DOHH2 (cell line): ENCODE measurements around the gene YIF1B.

Experiments
- H3F3A ChIP-seq: fragments of 200-600 bp; sonication (generic), shearing (Covaris generic); 2 replicates; pipeline ENCODE4 v1.6.0; 2016; ENCODE audit warnings: antibody characterized with exemption, mild to moderate bottlenecking; ENCODE audit not compliant: control insufficient read depth, insufficient read depth
- H3K27ac ChIP-seq: fragments of 200-600 bp; sonication (generic); 2 replicates; pipeline ENCODE4 v1.5.1; 2014; ENCODE audit warnings: low read depth, mild to moderate bottlenecking, low read length, moderate library complexity
- H3K27me3 ChIP-seq: fragments of 200-600 bp; sonication (generic); 2 replicates; pipeline ENCODE4 v1.6.1; 2014; ENCODE audit warnings: mild to moderate bottlenecking, low read length, mixed read lengths; ENCODE audit not compliant: control insufficient read depth
- H3K36me3 ChIP-seq: fragments of 200-600 bp; sonication (generic); 2 replicates; pipeline ENCODE4 v1.6.1; 2014; ENCODE audit warnings: mild to moderate bottlenecking, low read length, moderate library complexity, mixed read lengths; ENCODE audit not compliant: control insufficient read depth
- H3K4me1 ChIP-seq: fragments of 200-600 bp; sonication (generic); 2 replicates; pipeline ENCODE4 v1.6.1; 2014; ENCODE audit warnings: mild to moderate bottlenecking, low read length, mixed read lengths; ENCODE audit not compliant: control insufficient read depth
- H3K4me2 ChIP-seq: fragments of 200-600 bp; sonication (generic); 2 replicates; pipeline ENCODE4 v1.6.0; 2014; ENCODE audit warnings: mild to moderate bottlenecking, low read length, moderate library complexity
- H3K4me3 ChIP-seq: fragments of 200-600 bp; sonication (generic); 2 replicates; pipeline ENCODE4 v1.5.1; 2014; ENCODE audit warnings: mild to moderate bottlenecking, low read length, mixed read lengths
- H3K79me2 ChIP-seq: fragments of 200-600 bp; sonication (generic); 2 replicates; pipeline ENCODE4 v1.6.1; 2014; ENCODE audit warnings: mild to moderate bottlenecking, low read length, mixed read lengths; ENCODE audit not compliant: control insufficient read depth
- H3K9me2 ChIP-seq: fragments of 200-600 bp; sonication (generic); replicated peaks from 2 replicates; pipeline ENCODE4 v1.6.1; 2014; ENCODE audit warnings: mild to moderate bottlenecking, low read length, mixed read lengths; ENCODE audit not compliant: control insufficient read depth
- H3K9me3 ChIP-seq: fragments of 200-600 bp; sonication (generic); 2 replicates; pipeline ENCODE4 v1.6.1; 2014; ENCODE audit warnings: antibody characterized with exemption, low read length, mixed read lengths; ENCODE audit not compliant: control insufficient read depth, insufficient read depth
- H4K20me1 ChIP-seq: fragments of 200-600 bp; sonication (generic); 2 replicates; pipeline ENCODE4 v1.6.0; 2014; ENCODE audit warnings: low read depth, mild to moderate bottlenecking, antibody characterized with exemption, low read length, moderate library complexity; ENCODE audit not compliant: control insufficient read depth, insufficient read depth
- CTCF ChIP-seq: fragments of 200-600 bp; sonication (generic); IDR thresholded peaks from one replicate; pipeline ENCODE4 v1.5.1; 2014; ENCODE audit warnings: antibody characterized with exemption, mild to moderate bottlenecking, low read depth, low read length; ENCODE audit not compliant: poor library complexity, severe bottlenecking
- EZH2phosphoT487 ChIP-seq: fragments of 200-600 bp; sonication (generic); IDR thresholded peaks from 2 replicates; pipeline ENCODE4 v1.6.1; 2017; ENCODE audit warnings: borderline replicate concordance, mild to moderate bottlenecking, antibody characterized with exemption, low read length, moderate library complexity, mixed read lengths

YIF1B gene

GRCh38 chr19:38323291-38323690, 7.5 kb upstream of the YIF1B start:
- Histone ChIP-seq H3K4me1 (peaks cover 21% of the 10 kb centered on the region), H3K36me3 (peaks cover 3% of the 10 kb centered on the region; the same call in 1 of the 2 replicates), H3K27me3 (no peaks in the 10 kb centered on the region), H3K4me2 (no peak overlapping the region), H3K4me3 (no peak overlapping the region), H4K20me1 (no peaks in the 10 kb centered on the region), H3K9me3 (no peaks in the 10 kb centered on the region), H3K9me2 (no peaks in the 10 kb centered on the region), H3K79me2 (0 out of 2 replicates have a peak, but pooled peaks cover 3% of the 10 kb centered on the region), H3F3A (no peaks in the 10 kb centered on the region), H3K27ac (no peak overlapping the region)
- TF ChIP-seq CTCF: no peak
- TF ChIP-seq EZH2phosphoT487: no peak

GRCh38 chr19:38321646-38322196, 6.0 kb upstream of the YIF1B start:
- no peak overlapping the region for H3K27ac ChIP-seq

GRCh38 chr19:38320969-38321339, 5.2 kb upstream of the YIF1B start:
- H3K9me2 ChIP-seq: no peaks in the 10 kb centered on the region
- H3K36me3 ChIP-seq: no peaks in the 10 kb centered on the region
- H3K27me3 ChIP-seq: no peaks in the 10 kb centered on the region
- peak overlapping the region; percentile 81 for H3K4me2 ChIP-seq
- peaks cover 9% of the 10 kb centered on the region for H3F3A ChIP-seq
- 0 out of 2 replicates have a peak, but pooled peaks cover 3% of the 10 kb centered on the region for H3K79me2 ChIP-seq
- H4K20me1 ChIP-seq: no peaks in the 10 kb centered on the region
- no peak overlapping the region for H3K27ac ChIP-seq
- H3K4me1 ChIP-seq: peaks cover 37% of the 10 kb centered on the region
- H3K9me3 ChIP-seq: no peaks in the 10 kb centered on the region
- H3K4me3 ChIP-seq: peak overlapping the region; percentile 78; the same call in 1 of the 2 replicates
- no peak for TF ChIP-seq CTCF
- no peak for TF ChIP-seq EZH2phosphoT487

More at GRCh38 chr19:38321646-38322196, 6.0 kb upstream of the YIF1B start:
- Histone ChIP-seq H4K20me1 (no peaks in the 10 kb centered on the region), H3F3A (peaks cover 4% of the 10 kb centered on the region), H3K9me2 (no peaks in the 10 kb centered on the region), H3K27me3 (no peaks in the 10 kb centered on the region), H3K36me3 (no peaks in the 10 kb centered on the region), H3K9me3 (no peaks in the 10 kb centered on the region), H3K79me2 (0 out of 2 replicates have a peak, but pooled peaks cover 3% of the 10 kb centered on the region), H3K4me1 (peaks cover 29% of the 10 kb centered on the region), H3K4me3 (no peak overlapping the region), H3K4me2 (no peak overlapping the region)
- no peak for TF ChIP-seq CTCF
- TF ChIP-seq EZH2phosphoT487: no peak
